ENCODE data around the gene WNT6.

The WNT6 gene

GRCh38 chr2:218828477-218828778, 31.2 kb upstream of the WNT6 start:
- DNase-seq (ENCODE audit: low read depth): no peak
- TF ChIP-seq CTCF (conservative IDR thresholded peaks at IDR 0.05; ENCODE audit: low read depth, low read length): no peak
- H3K4me3 ChIP-seq (ENCODE audit: low read length): no peak overlapping the region

- TF ChIP-seq CTCF (conservative IDR thresholded peaks at IDR 0.05; ENCODE audit: low read depth, low read length): no peak
- no peak overlapping the region for H3K4me3 ChIP-seq (ENCODE audit: low read length)
- no peak for DNase-seq (ENCODE audit: low read depth)
Observed at GRCh38 chr2:218829868-218830451, 29.6 kb upstream of the WNT6 start.

- no peak for TF ChIP-seq CTCF (conservative IDR thresholded peaks at IDR 0.05; ENCODE audit: low read depth, low read length)
- H3K4me3 ChIP-seq (ENCODE audit: low read length): no peak overlapping the region
- DNase-seq (ENCODE audit: low read depth): no peak
Observed at GRCh38 chr2:218830526-218831306, 28.9 kb upstream of the WNT6 start.

GRCh38 chr2:218831378-218831990, 28.1 kb upstream of the WNT6 start, which contains the start of gene PRKAG3:
PRKAG3 (minus strand) TSS chr2:218831803.
- no peak for DNase-seq (ENCODE audit: low read depth)
- no peak within 1 kb of the TSS for H3K4me3 ChIP-seq (ENCODE audit: low read length)
- TF ChIP-seq CTCF (conservative IDR thresholded peaks at IDR 0.05; ENCODE audit: low read depth, low read length): no peak

GRCh38 chr2:218832081-218832480, 27.5 kb upstream of the WNT6 start:
- no peak overlapping the region for H3K4me3 ChIP-seq (ENCODE audit: low read length)
- DNase-seq (ENCODE audit: low read depth): no peak
- no peak for TF ChIP-seq CTCF (conservative IDR thresholded peaks at IDR 0.05; ENCODE audit: low read depth, low read length)

GRCh38 chr2:218832520-218832919, 27.1 kb upstream of the WNT6 start:
- no peak for DNase-seq (ENCODE audit: low read depth)
- no peak overlapping the region for H3K4me3 ChIP-seq (ENCODE audit: low read length)
- no peak for TF ChIP-seq CTCF (conservative IDR thresholded peaks at IDR 0.05; ENCODE audit: low read depth, low read length)
